Activated T-helper 1 cell treated with anti-CD3 and anti-CD28 coated beads, Interleukin-12 subunit alpha, Interleukin-12 subunit beta, Interleukin-2, Interleukin-4 antibody, amounts not matched to agents 30 ng/mL and 10 ng/mL and 1 ng/mL, durations not matched to agents 14 hours and 24 hours and 36 hours (primary cell): ENCODE data around the gene ERVH48-1. TPM values are rescaled to one million over a fixed set of nuclear protein-coding genes. Genes with fewer than 3 reads are reported as not detected.
"Not testable (repeated sequence)": the region's sequence is repeated elsewhere in the genome, so short reads cannot be mapped to it uniquely, and the experiment has no call there.

Source experiments
- DNase-seq: peaks from one replicate; pipeline ENCODE4 v3.0.0; 2021; ENCODE audit warnings: low spot score
- H3K27ac Mint-ChIP-seq: one replicate; pipeline ENCODE4 v1.8.0; 2021; ENCODE audit warnings: mild to moderate bottlenecking, mixed read lengths
- H3K27me3 Mint-ChIP-seq: one replicate; pipeline ENCODE4 v1.8.0; 2022; ENCODE audit warnings: mild to moderate bottlenecking, moderate library complexity, mixed read lengths; ENCODE audit not compliant: insufficient read depth
- H3K36me3 Mint-ChIP-seq: one replicate; pipeline ENCODE4 v1.8.0; 2021; ENCODE audit warnings: low read depth, mixed read lengths
- H3K4me1 Mint-ChIP-seq: one replicate; pipeline ENCODE4 v1.8.0; 2021; ENCODE audit warnings: low read depth, mixed read lengths
- H3K4me3 Mint-ChIP-seq: one replicate; pipeline ENCODE4 v1.8.0; 2021; ENCODE audit warnings: mild to moderate bottlenecking, moderate library complexity, mixed read lengths
- H3K9me3 Mint-ChIP-seq: one replicate; pipeline ENCODE4 v1.8.0; 2021; ENCODE audit warnings: mixed read lengths
- intact Hi-C: fragments of 100-400 bp; cut with micrococcal nuclease; formaldehyde crosslinking; loops from one replicate; pipeline ENCODE4 v1.15.1; 2024
- total RNA-seq: library from RNA; stranded (reverse); gene quantifications from 2 replicates; pipeline ENCODE4 v1.2.3, GENCODE V29; 2022

ERVH48-1 gene
- total RNA-seq, 1 donor from 2014 or later: 0.26 TPM

- no peak overlapping the region for H3K4me3 Mint-ChIP-seq
- DNase-seq: no peak
- H3K9me3 Mint-ChIP-seq: no peaks in the 10 kb centered on the region
- no peak overlapping the region for H3K27ac Mint-ChIP-seq
- peaks cover 2% of the 10 kb centered on the region for H3K27me3 Mint-ChIP-seq
- intact Hi-C loops: no loop called here
- no peaks in the 10 kb centered on the region for H3K4me1 Mint-ChIP-seq
- no peaks in the 10 kb centered on the region for H3K36me3 Mint-ChIP-seq
Measured at GRCh38 chr21:42959728-42960127, 34.3 kb upstream of the ERVH48-1 start.

- H3K9me3 Mint-ChIP-seq, H3K4me1 Mint-ChIP-seq, intact Hi-C loops, H3K27ac Mint-ChIP-seq, H3K27me3 Mint-ChIP-seq, DNase-seq, H3K36me3 Mint-ChIP-seq, H3K4me3 Mint-ChIP-seq: not testable (repeated sequence)
Measured at GRCh38 chr21:42958122-42958521, 32.7 kb upstream of the ERVH48-1 start.

GRCh38 chr21:42956824-42957630 is 31.6 kb upstream of the ERVH48-1 start:
- H3K4me3 Mint-ChIP-seq: no peak overlapping the region
- H3K36me3 Mint-ChIP-seq: no peaks in the 10 kb centered on the region
- no peaks in the 10 kb centered on the region for H3K9me3 Mint-ChIP-seq
- intact Hi-C loops: no loop called here
- no peak for DNase-seq
- no peak overlapping the region for H3K27ac Mint-ChIP-seq
- no peaks in the 10 kb centered on the region for H3K27me3 Mint-ChIP-seq
- no peaks in the 10 kb centered on the region for H3K4me1 Mint-ChIP-seq

GRCh38 chr21:42951193-42951592 is 25.8 kb upstream of the ERVH48-1 start:
- H3K27me3 Mint-ChIP-seq, H3K36me3 Mint-ChIP-seq, intact Hi-C loops, H3K4me1 Mint-ChIP-seq, H3K27ac Mint-ChIP-seq, H3K9me3 Mint-ChIP-seq, H3K4me3 Mint-ChIP-seq, DNase-seq: not testable (repeated sequence)

GRCh38 chr21:42949094-42949755 is 23.8 kb upstream of the ERVH48-1 start:
- H3K27ac Mint-ChIP-seq, H3K9me3 Mint-ChIP-seq, intact Hi-C loops: not testable (repeated sequence)

GRCh38 chr21:42942244-42942643 is 16.8 kb upstream of the ERVH48-1 start:
- no peak overlapping the region for H3K27ac Mint-ChIP-seq
- H3K9me3 Mint-ChIP-seq: no peaks in the 10 kb centered on the region
- no peak overlapping the region for H3K4me3 Mint-ChIP-seq
- no peak for DNase-seq
- H3K36me3 Mint-ChIP-seq: no peaks in the 10 kb centered on the region
- no peaks in the 10 kb centered on the region for H3K27me3 Mint-ChIP-seq
- intact Hi-C loops: no loop called here
- H3K4me1 Mint-ChIP-seq: no peaks in the 10 kb centered on the region

More at GRCh38 chr21:42949094-42949755, 23.8 kb upstream of the ERVH48-1 start:
- not testable (repeated sequence) for H3K27me3 Mint-ChIP-seq, DNase-seq, H3K4me1 Mint-ChIP-seq, H3K36me3 Mint-ChIP-seq, H3K4me3 Mint-ChIP-seq

GRCh38 chr21:42941696-42942085 is 16.3 kb upstream of the ERVH48-1 start:
- intact Hi-C loops: no loop called here
- H3K9me3 Mint-ChIP-seq: no peaks in the 10 kb centered on the region
- H3K36me3 Mint-ChIP-seq: no peaks in the 10 kb centered on the region
- no peaks in the 10 kb centered on the region for H3K4me1 Mint-ChIP-seq
- no peaks in the 10 kb centered on the region for H3K27me3 Mint-ChIP-seq
- no peak overlapping the region for H3K27ac Mint-ChIP-seq
- no peak for DNase-seq
- H3K4me3 Mint-ChIP-seq: no peak overlapping the region

GRCh38 chr21:42939582-42940413 is 14.4 kb upstream of the ERVH48-1 start:
- Mint-ChIP-seq H3K4me1 (no peaks in the 10 kb centered on the region), H3K27ac (no peak overlapping the region), H3K9me3 (no peaks in the 10 kb centered on the region), H3K4me3 (no peak overlapping the region), H3K27me3 (no peaks in the 10 kb centered on the region), H3K36me3 (no peaks in the 10 kb centered on the region)
- intact Hi-C loops: no loop called here
- DNase-seq: no peak

- H3K27me3 Mint-ChIP-seq, H3K9me3 Mint-ChIP-seq, H3K36me3 Mint-ChIP-seq, intact Hi-C loops, H3K4me3 Mint-ChIP-seq, DNase-seq, H3K27ac Mint-ChIP-seq, H3K4me1 Mint-ChIP-seq: not testable (repeated sequence)
Measured at GRCh38 chr21:42938606-42938995, 13.2 kb upstream of the ERVH48-1 start.

GRCh38 chr21:42937960-42938605 is 12.7 kb upstream of the ERVH48-1 start:
- H3K36me3 Mint-ChIP-seq: no peaks in the 10 kb centered on the region
- H3K27me3 Mint-ChIP-seq: no peaks in the 10 kb centered on the region
- no peak for DNase-seq
- H3K27ac Mint-ChIP-seq: no peak overlapping the region
- intact Hi-C loops: no loop called here
- H3K4me3 Mint-ChIP-seq: no peak overlapping the region
- H3K9me3 Mint-ChIP-seq: no peaks in the 10 kb centered on the region
- no peaks in the 10 kb centered on the region for H3K4me1 Mint-ChIP-seq

GRCh38 chr21:42937034-42937940 is 11.9 kb upstream of the ERVH48-1 start:
- H3K9me3 Mint-ChIP-seq, DNase-seq, H3K27ac Mint-ChIP-seq, intact Hi-C loops, H3K27me3 Mint-ChIP-seq, H3K36me3 Mint-ChIP-seq, H3K4me1 Mint-ChIP-seq, H3K4me3 Mint-ChIP-seq: not testable (repeated sequence)

- H3K4me3 Mint-ChIP-seq, DNase-seq, H3K9me3 Mint-ChIP-seq, H3K27ac Mint-ChIP-seq, intact Hi-C loops, H3K4me1 Mint-ChIP-seq, H3K36me3 Mint-ChIP-seq, H3K27me3 Mint-ChIP-seq: not testable (repeated sequence)
Measured at GRCh38 chr21:42936360-42936759, 10.9 kb upstream of the ERVH48-1 start.
